OCI-LY7 (cell line): ENCODE results near the gene CTBP2.

Source experiments
- EZH2phosphoT487 ChIP-seq: fragments of 200-600 bp; sonication (generic); IDR thresholded peaks from 2 replicates; pipeline ENCODE4 v1.6.1; 2018; ENCODE audit warnings: low read depth, borderline replicate concordance, mild to moderate bottlenecking, mixed run types, antibody characterized with exemption, low read length, moderate library complexity, mixed read lengths
- TF ChIP-seq, protein P1 (sequence below): fragments of 200-600 bp; sonication (generic); conservative IDR thresholded peaks from 2 replicates; pipeline ENCODE4 v1.5.1; 2014; ENCODE audit warnings: mild to moderate bottlenecking, antibody characterized with exemption, low read length, moderate library complexity, mixed read lengths

DNA sequence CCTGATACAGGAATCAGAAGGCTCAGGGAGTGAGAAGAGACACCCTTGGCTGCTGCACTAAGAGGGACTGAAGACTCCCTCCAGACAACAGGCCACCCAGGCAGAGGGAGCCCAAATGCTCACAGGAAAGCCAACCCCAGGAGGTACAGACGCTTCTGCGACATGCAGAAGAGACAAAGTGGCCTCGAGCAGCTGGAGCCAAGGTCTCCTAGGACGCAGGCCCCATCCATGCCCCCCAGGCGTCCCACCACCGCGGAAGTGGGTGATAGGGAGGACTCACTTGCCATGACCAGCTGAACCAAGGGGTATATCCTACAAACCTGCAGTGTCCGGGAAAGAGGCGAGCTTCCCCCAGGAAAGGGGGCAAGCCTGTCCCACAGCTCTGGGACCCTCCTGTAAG is 56.9 kb downstream of the CTBP2 start:
- TF ChIP-seq, protein P1, sequence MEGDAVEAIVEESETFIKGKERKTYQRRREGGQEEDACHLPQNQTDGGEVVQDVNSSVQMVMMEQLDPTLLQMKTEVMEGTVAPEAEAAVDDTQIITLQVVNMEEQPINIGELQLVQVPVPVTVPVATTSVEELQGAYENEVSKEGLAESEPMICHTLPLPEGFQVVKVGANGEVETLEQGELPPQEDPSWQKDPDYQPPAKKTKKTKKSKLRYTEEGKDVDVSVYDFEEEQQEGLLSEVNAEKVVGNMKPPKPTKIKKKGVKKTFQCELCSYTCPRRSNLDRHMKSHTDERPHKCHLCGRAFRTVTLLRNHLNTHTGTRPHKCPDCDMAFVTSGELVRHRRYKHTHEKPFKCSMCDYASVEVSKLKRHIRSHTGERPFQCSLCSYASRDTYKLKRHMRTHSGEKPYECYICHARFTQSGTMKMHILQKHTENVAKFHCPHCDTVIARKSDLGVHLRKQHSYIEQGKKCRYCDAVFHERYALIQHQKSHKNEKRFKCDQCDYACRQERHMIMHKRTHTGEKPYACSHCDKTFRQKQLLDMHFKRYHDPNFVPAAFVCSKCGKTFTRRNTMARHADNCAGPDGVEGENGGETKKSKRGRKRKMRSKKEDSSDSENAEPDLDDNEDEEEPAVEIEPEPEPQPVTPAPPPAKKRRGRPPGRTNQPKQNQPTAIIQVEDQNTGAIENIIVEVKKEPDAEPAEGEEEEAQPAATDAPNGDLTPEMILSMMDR: no peak
- no peak for TF ChIP-seq EZH2phosphoT487
